Kidney tubule cell (primary cell): Measurements from ENCODE around the gene CHSY1.

Experiments used
- DNase-seq: peaks from one replicate; pipeline ENCODE4 v3.0.0-alpha.2; 2018; ENCODE audit warnings: low spot score

The CHSY1 gene

GRCh38 chr15:101170568-101171350 is 81.1 kb downstream of the CHSY1 start:
- peak; percentile 21 for DNase-seq

GRCh38 chr15:101169495-101170071 is 82.3 kb downstream of the CHSY1 start:
- peak; percentile 36 for DNase-seq

GRCh38 chr15:101168898-101169494 is 82.9 kb downstream of the CHSY1 start:
- no peak for DNase-seq

GRCh38 chr15:101168463-101168824 is 83.4 kb downstream of the CHSY1 start:
- DNase-seq = no peak

GRCh38 chr15:101167753-101168462 is 83.9 kb downstream of the CHSY1 start:
- peak; percentile 80 for DNase-seq

- peak; percentile 49 for DNase-seq
These were observed 84.5 kb downstream of the CHSY1 start for GRCh38 chr15:101167411-101167752.

GRCh38 chr15:101165905-101166471 is 85.9 kb downstream of the CHSY1 start:
- no peak for DNase-seq

GRCh38 chr15:101162701-101163483 is 89.0 kb downstream of the CHSY1 start:
- DNase-seq = no peak

GRCh38 chr15:101161656-101162055 is 90.2 kb downstream of the CHSY1 start:
- no peak for DNase-seq

GRCh38 chr15:101159936-101160815 is 91.7 kb downstream of the CHSY1 start:
- no peak for DNase-seq

GRCh38 chr15:101159096-101159935 is 92.5 kb downstream of the CHSY1 start:
- DNase-seq = no peak

GRCh38 chr15:101158166-101159095 is 93.4 kb downstream of the CHSY1 start:
- DNase-seq = no peak

GRCh38 chr15:101157721-101158120 is 94.1 kb downstream of the CHSY1 start:
- DNase-seq = no peak

GRCh38 chr15:101156509-101157159 is 95.2 kb downstream of the CHSY1 start:
- no peak for DNase-seq

GRCh38 chr15:101156061-101156460 is 95.8 kb downstream of the CHSY1 start:
- DNase-seq = no peak

GRCh38 chr15:101153801-101154656 is 97.8 kb downstream of the CHSY1 start:
- DNase-seq = no peak

- no peak for DNase-seq
These were observed 98.9 kb downstream of the CHSY1 start for GRCh38 chr15:101152914-101153313.
